Caco-2 (cell line): Measurements from ENCODE around the gene GPR183. TPM values are rescaled to one million over a fixed set of nuclear protein-coding genes. Genes with fewer than 3 reads are reported as not detected.
A peak's percentile ranks its signal among the peaks of the same experiment; 100 is the strongest.

ENCODE experiments used
- BruUV-seq: library from RNA; stranded (reverse); fragments of 400-500 nt; replicated peaks from 2 replicates; lab custom pipeline; 2021; lab: Mats Ljungman, UMichigan
- CTCF ChIA-PET: fragments of 300-600 bp; sonication (Branson Sonifier 250); formaldehyde crosslinking; loops from one replicate; lab custom pipeline; 2022; ENCODE audit warnings: antibody characterized with exemption; lab: Charles Lee
- POLR2A ChIA-PET: fragments of 300-600 bp; sonication (Branson Sonifier 250); formaldehyde crosslinking; loops from one replicate; lab custom pipeline; 2022; ENCODE audit warnings: antibody characterized with exemption; lab: Charles Lee
- DNase-seq, 2 experiments: peaks; one replicate each; pipeline versions ENCODE4 v3.0.0 to v3.0.0-alpha.2; 2020 to 2022
- H3K27me3 ChIP-seq: replicated peaks from 2 replicates; pipeline ENCODE4 v1.6.0; 2011; ENCODE audit warnings: low read length; ENCODE audit not compliant: control insufficient read depth, insufficient read depth
- H3K36me3 ChIP-seq: 2 replicates; pipeline ENCODE4 v1.5.1; 2011; ENCODE audit warnings: low read length; ENCODE audit not compliant: control insufficient read depth, insufficient read depth
- H3K4me1 ChIP-seq: fragments of 250-450 bp; sonication (Bioruptor Pico); 2 replicates; pipeline ENCODE4 v1.5.1; 2020; ENCODE audit warnings: mild to moderate bottlenecking
- H3K4me3 ChIP-seq: 2 replicates; pipeline ENCODE4 v1.5.1; 2011; ENCODE audit warnings: low read depth, mild to moderate bottlenecking, control low read depth, low read length
- H3K9me3 ChIP-seq: fragments of 250-450 bp; sonication (Bioruptor Pico); 2 replicates; pipeline ENCODE4 v1.5.1; 2020; ENCODE audit warnings: mild to moderate bottlenecking, moderate library complexity
- H3K27ac Mint-ChIP-seq: one replicate; pipeline ENCODE4 v1.8.0; 2022; ENCODE audit warnings: mixed read lengths; ENCODE audit not compliant: unreplicated experiment
- H3K27me3 Mint-ChIP-seq: one replicate; pipeline ENCODE4 v1.8.0; 2022; ENCODE audit warnings: mixed read lengths; ENCODE audit not compliant: insufficient read depth, unreplicated experiment
- H3K36me3 Mint-ChIP-seq: one replicate; pipeline ENCODE4 v1.8.0; 2022; ENCODE audit warnings: mild to moderate bottlenecking, mixed read lengths; ENCODE audit not compliant: insufficient read depth, unreplicated experiment
- H3K4me1 Mint-ChIP-seq: one replicate; pipeline ENCODE4 v1.8.0; 2022; ENCODE audit warnings: low read depth, mixed read lengths; ENCODE audit not compliant: unreplicated experiment
- H3K4me3 Mint-ChIP-seq: one replicate; pipeline ENCODE4 v1.8.0; 2022; ENCODE audit warnings: mild to moderate bottlenecking, moderate library complexity, mixed read lengths; ENCODE audit not compliant: unreplicated experiment
- H3K9me3 Mint-ChIP-seq: one replicate; pipeline ENCODE4 v1.8.0; 2022; ENCODE audit warnings: mixed read lengths; ENCODE audit not compliant: unreplicated experiment
- CTCF ChIP-seq, 2 experiments: fragments of 200-600 bp in 1 of 2; IDR thresholded peaks; 1 replicate in 1 of 2; 2 replicates in 1 of 2; pipeline versions ENCODE4 v1.5.1 to v1.8.0; 2011 to 2022; ENCODE audit warnings: antibody characterized with exemption in 1 of 2, control low read depth in 1 of 2, inconsistent platforms in 1 of 2, low read depth in 1 of 2, low read length in 1 of 2, mild to moderate bottlenecking in 1 of 2, moderate library complexity in 1 of 2; ENCODE audit not compliant: insufficient read depth in 1 of 2, severe bottlenecking in 1 of 2, unreplicated experiment in 1 of 2
- intact Hi-C: fragments of 100-400 bp; cut with micrococcal nuclease; formaldehyde crosslinking; loops from one replicate; pipeline ENCODE4 v1.10.0; 2022; ENCODE audit not compliant: unreplicated experiment
- total RNA-seq: library from RNA; stranded (reverse); gene quantifications from 2 replicates; pipeline ENCODE4 v1.2.3, GENCODE V29; 2022

Gene GPR183
- total RNA-seq, 1 experiment from 2014 or later, result not detected

- Mint-ChIP-seq H3K4me1 (no peaks in the 10 kb centered on the region), H3K27me3 (no peaks in the 10 kb centered on the region), H3K4me3 (no peak overlapping the region), H3K27ac (peak overlapping the region; percentile 14), H3K36me3 (peaks cover 27% of the 10 kb centered on the region), H3K9me3 (no peaks in the 10 kb centered on the region)
- ChIA-PET POLR2A (no interaction called here), CTCF (interaction anchor here (0.6 kb wide), 1 partner anchor 18 kb away, joined by 4 read pairs; no protein-coding TSS in a partner anchor)
- TF ChIP-seq CTCF (IDR thresholded peaks at IDR 0.05; ENCODE audit: insufficient read depth in 1 of 2, low read depth in 1 of 2, low read length in 1 of 2, severe bottlenecking in 1 of 2, unreplicated experiment in 1 of 2), result no peak
- DNase-seq, result no peak
- no peak overlapping the region for H3K4me3 ChIP-seq
- H3K9me3 ChIP-seq, result no peaks in the 10 kb centered on the region
- no peaks in the 10 kb centered on the region for H3K27me3 ChIP-seq
- no peaks in the 10 kb centered on the region; the same call in 1 of the 2 replicates for H3K36me3 ChIP-seq
- BruUV-seq, result no TSS peak
- intact Hi-C loops, result no loop called here
- no peaks in the 10 kb centered on the region for H3K4me1 ChIP-seq
Observed at GRCh38 chr13:99346335-99347042, 39.3 kb upstream of the GPR183 start.

GRCh38 chr13:99345345-99345744, 38.1 kb upstream of the GPR183 start:
- no peaks in the 10 kb centered on the region for H3K9me3 Mint-ChIP-seq
- ChIA-PET POLR2A (no interaction called here), CTCF (no interaction called here)
- H3K27me3 Mint-ChIP-seq, result no peaks in the 10 kb centered on the region
- peaks cover 38% of the 10 kb centered on the region for H3K36me3 Mint-ChIP-seq
- intact Hi-C loops, result no loop called here
- Histone ChIP-seq H3K4me3 (no peak overlapping the region), H3K4me1 (no peaks in the 10 kb centered on the region), H3K9me3 (no peaks in the 10 kb centered on the region), H3K36me3 (no peaks in the 10 kb centered on the region; the same call in 1 of the 2 replicates), H3K27me3 (no peaks in the 10 kb centered on the region)
- H3K4me3 Mint-ChIP-seq, result no peak overlapping the region
- no peaks in the 10 kb centered on the region for H3K4me1 Mint-ChIP-seq
- H3K27ac Mint-ChIP-seq, result no peak overlapping the region
- no TSS peak for BruUV-seq
- TF ChIP-seq CTCF (IDR thresholded peaks at IDR 0.05; ENCODE audit: insufficient read depth in 1 of 2, low read depth in 1 of 2, low read length in 1 of 2, severe bottlenecking in 1 of 2, unreplicated experiment in 1 of 2), result no peak
- no peak for DNase-seq

DNA sequence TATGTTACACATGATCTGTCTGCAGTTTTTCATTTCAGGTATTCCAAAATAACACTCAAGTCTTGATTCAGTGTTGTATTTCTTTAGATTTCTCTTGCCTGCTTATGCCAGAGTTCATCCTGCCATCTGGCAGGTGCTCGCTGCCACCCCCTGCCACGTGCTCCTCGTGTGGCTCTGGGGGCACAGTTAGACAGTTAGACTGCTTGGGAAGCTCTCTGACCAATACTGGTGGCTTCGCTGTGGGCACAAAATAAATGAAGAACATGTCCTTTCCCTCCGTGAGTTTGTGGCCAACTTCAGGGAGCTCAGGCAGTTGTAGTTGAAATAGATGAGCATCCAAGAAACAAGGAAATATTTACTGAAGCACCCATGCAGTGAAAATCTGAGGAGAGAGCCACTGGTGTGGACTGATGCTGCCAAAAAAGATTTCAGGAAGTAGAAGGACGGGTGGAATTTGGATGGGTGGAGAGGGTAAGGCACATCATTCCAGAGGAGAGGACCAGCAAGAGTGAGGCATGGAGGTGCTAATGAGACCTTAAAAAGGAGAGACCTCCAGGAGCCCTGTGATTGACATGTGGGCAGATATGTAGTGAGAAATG, 37.5 kb upstream of the GPR183 start:
- Histone ChIP-seq H3K4me3 (no peak overlapping the region), H3K4me1 (no peaks in the 10 kb centered on the region), H3K36me3 (no peaks in the 10 kb centered on the region; the same call in 1 of the 2 replicates), H3K27me3 (no peaks in the 10 kb centered on the region), H3K9me3 (no peaks in the 10 kb centered on the region)
- no peak overlapping the region for H3K27ac Mint-ChIP-seq
- no peaks in the 10 kb centered on the region for H3K27me3 Mint-ChIP-seq
- intact Hi-C loops, result no loop called here
- ChIA-PET CTCF (no interaction called here), POLR2A (no interaction called here)
- H3K4me1 Mint-ChIP-seq, result no peaks in the 10 kb centered on the region
- no peak overlapping the region for H3K4me3 Mint-ChIP-seq
- BruUV-seq, result no TSS peak
- no peak for DNase-seq
- no peaks in the 10 kb centered on the region for H3K9me3 Mint-ChIP-seq
- TF ChIP-seq CTCF (IDR thresholded peaks at IDR 0.05; ENCODE audit: insufficient read depth in 1 of 2, low read depth in 1 of 2, low read length in 1 of 2, severe bottlenecking in 1 of 2, unreplicated experiment in 1 of 2), result no peak
- H3K36me3 Mint-ChIP-seq, result peaks cover 41% of the 10 kb centered on the region
